Activated naive CD8-positive, alpha-beta T cell (primary cell): ENCODE data around the gene LUC7L2.
"Not testable (repeated sequence)": the region's sequence is repeated elsewhere in the genome, so short reads cannot be mapped to it uniquely, and the experiment has no call there.

ENCODE experiments used
- H3K27ac Mint-ChIP-seq: one replicate; pipeline ENCODE4 v1.8.0; 2021; ENCODE audit warnings: mixed read lengths
- H3K27me3 Mint-ChIP-seq: one replicate; pipeline ENCODE4 v1.8.0; 2021; ENCODE audit warnings: mixed read lengths
- H3K36me3 Mint-ChIP-seq: one replicate; pipeline ENCODE4 v1.8.0; 2021; ENCODE audit warnings: mixed read lengths
- H3K4me1 Mint-ChIP-seq: one replicate; pipeline ENCODE4 v1.8.0; 2021; ENCODE audit warnings: low read depth, mixed read lengths
- H3K4me3 Mint-ChIP-seq: one replicate; pipeline ENCODE4 v1.8.0; 2021; ENCODE audit warnings: mild to moderate bottlenecking, mixed read lengths
- H3K9me3 Mint-ChIP-seq: one replicate; pipeline ENCODE4 v1.8.0; 2021; ENCODE audit warnings: low read depth, mixed read lengths

Gene LUC7L2, protein sequence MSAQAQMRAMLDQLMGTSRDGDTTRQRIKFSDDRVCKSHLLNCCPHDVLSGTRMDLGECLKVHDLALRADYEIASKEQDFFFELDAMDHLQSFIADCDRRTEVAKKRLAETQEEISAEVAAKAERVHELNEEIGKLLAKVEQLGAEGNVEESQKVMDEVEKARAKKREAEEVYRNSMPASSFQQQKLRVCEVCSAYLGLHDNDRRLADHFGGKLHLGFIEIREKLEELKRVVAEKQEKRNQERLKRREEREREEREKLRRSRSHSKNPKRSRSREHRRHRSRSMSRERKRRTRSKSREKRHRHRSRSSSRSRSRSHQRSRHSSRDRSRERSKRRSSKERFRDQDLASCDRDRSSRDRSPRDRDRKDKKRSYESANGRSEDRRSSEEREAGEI

GRCh38 chr7:139359366-139360209 lies at the start of gene LUC7L2:
LUC7L2 (plus strand) TSS chr7:139359894; CDS start chr7:139360262, 368 bp downstream.
- peak within 1 kb of the TSS; percentile 99 for H3K27ac Mint-ChIP-seq
- no peaks in the 10 kb centered on the region for H3K9me3 Mint-ChIP-seq
- H3K4me3 Mint-ChIP-seq = peak within 1 kb of the TSS; percentile 91
- H3K4me1 Mint-ChIP-seq = peaks cover 33% of the 10 kb centered on the region
- peaks cover 7% of the 10 kb centered on the region for H3K36me3 Mint-ChIP-seq
- no peaks in the 10 kb centered on the region for H3K27me3 Mint-ChIP-seq

DNA sequence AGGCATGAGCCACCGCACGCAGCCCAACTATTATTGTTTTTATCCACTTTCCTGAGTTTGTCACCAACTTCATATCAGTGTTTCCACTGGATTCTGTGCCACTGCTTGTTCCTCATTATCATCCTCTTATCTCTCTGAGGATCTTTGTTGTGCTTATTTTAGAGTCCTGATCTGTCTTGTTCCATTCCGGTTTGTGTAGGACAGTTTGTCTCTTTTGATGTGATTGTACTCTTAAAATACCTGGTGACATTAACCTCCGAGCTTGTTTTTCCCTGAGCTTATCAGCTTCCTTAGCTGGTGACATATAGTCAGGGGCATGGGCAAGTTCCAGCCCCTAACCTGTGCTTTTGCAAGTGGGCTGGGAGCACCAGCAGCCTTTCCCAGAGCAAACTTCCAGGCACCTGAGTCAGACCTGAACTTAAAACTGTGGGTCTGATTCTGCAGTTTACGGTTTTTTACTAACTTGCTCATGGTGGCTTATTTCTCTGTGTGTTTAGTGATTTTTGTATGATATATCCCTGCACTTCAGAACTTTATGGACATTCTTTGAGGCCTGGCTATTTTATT lies 41.7 kb upstream of the LUC7L2 start:
- no peak overlapping the region for H3K27ac Mint-ChIP-seq
- H3K36me3 Mint-ChIP-seq = no peaks in the 10 kb centered on the region
- H3K9me3 Mint-ChIP-seq = no peaks in the 10 kb centered on the region
- no peaks in the 10 kb centered on the region for H3K4me1 Mint-ChIP-seq
- no peaks in the 10 kb centered on the region for H3K27me3 Mint-ChIP-seq
- no peak overlapping the region for H3K4me3 Mint-ChIP-seq

GRCh38 chr7:139321071-139321745 lies 38.5 kb upstream of the LUC7L2 start:
- no peaks in the 10 kb centered on the region for H3K36me3 Mint-ChIP-seq
- no peaks in the 10 kb centered on the region for H3K9me3 Mint-ChIP-seq
- H3K27me3 Mint-ChIP-seq = no peaks in the 10 kb centered on the region
- no peaks in the 10 kb centered on the region for H3K4me1 Mint-ChIP-seq
- H3K27ac Mint-ChIP-seq = no peak overlapping the region
- no peak overlapping the region for H3K4me3 Mint-ChIP-seq

DNA sequence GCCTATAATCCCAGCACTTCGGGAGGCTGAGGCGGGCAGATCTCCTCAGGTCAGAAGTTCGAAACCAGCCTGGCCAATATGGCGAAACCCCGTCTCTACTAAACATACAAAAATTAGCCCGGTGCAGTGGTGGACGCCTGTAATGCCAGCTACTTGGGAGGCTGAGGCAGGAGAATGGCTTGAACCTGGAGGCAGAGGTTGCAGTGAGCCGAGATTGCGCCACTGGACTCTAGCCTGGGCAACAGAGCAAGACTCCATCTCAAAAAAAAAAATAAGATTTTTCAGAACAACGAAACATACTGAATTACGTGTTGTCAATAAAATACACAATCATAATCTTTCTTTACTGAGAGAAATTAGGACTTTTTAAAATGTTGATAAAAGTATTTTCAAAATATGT lies 35.0 kb upstream of the LUC7L2 start:
- not testable (repeated sequence) for H3K27me3 Mint-ChIP-seq, H3K9me3 Mint-ChIP-seq, H3K27ac Mint-ChIP-seq, H3K36me3 Mint-ChIP-seq, H3K4me1 Mint-ChIP-seq, H3K4me3 Mint-ChIP-seq

- H3K4me3 Mint-ChIP-seq = no peak overlapping the region
- H3K27ac Mint-ChIP-seq = no peak overlapping the region
- H3K36me3 Mint-ChIP-seq = no peaks in the 10 kb centered on the region
These were observed 31.3 kb upstream of the LUC7L2 start for GRCh38 chr7:139328375-139328774.

DNA sequence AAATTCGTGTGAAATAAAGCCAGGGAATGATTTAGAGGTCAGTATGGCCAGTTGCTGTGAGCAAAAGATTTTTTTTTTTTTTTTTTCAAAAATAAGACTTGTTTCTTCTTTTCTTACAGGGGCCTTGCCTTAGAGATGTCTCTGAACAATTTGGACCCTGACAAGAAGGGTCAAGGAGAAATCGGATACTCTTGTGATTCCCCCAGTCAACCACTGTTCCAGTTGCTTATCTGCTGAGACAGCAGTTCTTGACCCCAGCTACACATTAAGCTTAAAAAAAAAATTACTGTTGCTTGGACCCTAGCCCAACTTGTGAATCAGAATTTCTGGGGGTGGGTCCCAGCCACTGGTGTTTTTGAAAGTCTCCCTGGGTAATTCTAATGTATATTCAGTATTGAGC lies 30.6 kb upstream of the LUC7L2 start:
- no peaks in the 10 kb centered on the region for H3K9me3 Mint-ChIP-seq
- H3K4me1 Mint-ChIP-seq = peaks cover 12% of the 10 kb centered on the region
- no peak overlapping the region for H3K27ac Mint-ChIP-seq
- H3K27me3 Mint-ChIP-seq = no peaks in the 10 kb centered on the region
- no peaks in the 10 kb centered on the region for H3K36me3 Mint-ChIP-seq
- no peak overlapping the region for H3K4me3 Mint-ChIP-seq

More at GRCh38 chr7:139328375-139328774, 31.3 kb upstream of the LUC7L2 start:
- peaks cover 12% of the 10 kb centered on the region for H3K4me1 Mint-ChIP-seq
- H3K27me3 Mint-ChIP-seq = no peaks in the 10 kb centered on the region
- H3K9me3 Mint-ChIP-seq = no peaks in the 10 kb centered on the region

DNA sequence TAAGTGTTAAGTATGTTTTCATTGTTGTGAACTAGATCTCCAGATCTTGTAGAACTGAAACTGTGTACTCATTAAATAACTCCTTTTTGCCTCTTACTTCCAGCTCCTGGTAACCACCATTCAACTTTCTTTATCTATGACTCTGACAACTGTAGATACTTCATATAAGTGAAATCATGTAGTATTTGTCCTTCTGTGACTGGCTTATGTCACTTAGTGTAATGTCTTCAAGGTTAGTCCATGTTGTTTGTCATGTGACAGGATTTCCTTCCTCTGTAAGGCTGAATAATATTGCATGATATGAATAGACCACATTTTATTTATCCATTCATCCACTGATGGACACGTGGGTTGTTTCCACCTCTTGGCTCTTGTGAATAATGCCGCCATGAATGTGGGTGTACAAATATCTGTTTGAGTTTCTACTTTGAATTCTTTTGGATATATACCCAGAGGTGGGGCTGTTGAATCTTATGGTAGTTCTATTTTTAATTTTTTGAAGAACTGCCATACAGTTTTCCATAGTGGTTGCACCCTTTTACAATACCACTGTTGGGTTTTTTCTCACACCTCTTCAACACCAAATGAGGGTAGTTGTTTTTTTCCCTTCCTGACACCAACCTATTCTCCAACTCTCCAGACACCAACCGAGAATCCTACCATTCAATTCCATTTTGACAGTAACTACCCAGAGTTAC lies 29.2 kb upstream of the LUC7L2 start:
- Mint-ChIP-seq H3K27me3 (no peaks in the 10 kb centered on the region), H3K27ac (no peak overlapping the region), H3K4me1 (peaks cover 12% of the 10 kb centered on the region), H3K4me3 (no peak overlapping the region), H3K9me3 (no peaks in the 10 kb centered on the region), H3K36me3 (no peaks in the 10 kb centered on the region)

DNA sequence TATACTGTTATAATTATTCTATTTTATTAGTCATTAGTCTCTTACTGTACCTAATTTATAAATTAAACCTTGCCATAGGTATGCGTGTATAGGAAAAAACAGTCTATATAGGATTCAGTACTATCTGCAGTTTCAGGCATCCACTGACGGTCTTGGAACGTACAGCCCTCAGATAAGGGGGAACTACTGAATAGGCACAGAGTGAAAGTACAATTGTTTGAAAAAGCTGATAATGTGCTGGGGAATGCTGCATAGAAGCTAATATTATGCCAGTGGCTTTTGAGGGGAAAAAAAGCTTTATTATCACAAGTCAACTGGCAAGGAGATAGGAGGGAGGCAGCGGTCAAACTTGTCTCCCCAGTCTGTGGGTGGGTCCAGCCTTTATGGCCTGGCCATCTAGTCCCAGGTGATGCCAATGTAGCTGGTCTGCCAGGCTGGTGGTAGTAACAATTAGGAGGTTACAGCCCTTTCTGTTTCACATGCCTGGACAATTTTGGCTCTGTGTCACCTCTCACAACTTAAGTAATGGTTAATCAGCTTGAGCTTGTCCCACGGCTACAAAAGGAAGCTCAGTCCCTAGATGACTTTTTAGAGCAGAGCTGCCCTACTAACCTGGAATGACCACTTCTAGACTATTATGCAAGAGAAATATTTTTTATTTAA lies 26.9 kb upstream of the LUC7L2 start:
- peaks cover 12% of the 10 kb centered on the region for H3K4me1 Mint-ChIP-seq

DNA sequence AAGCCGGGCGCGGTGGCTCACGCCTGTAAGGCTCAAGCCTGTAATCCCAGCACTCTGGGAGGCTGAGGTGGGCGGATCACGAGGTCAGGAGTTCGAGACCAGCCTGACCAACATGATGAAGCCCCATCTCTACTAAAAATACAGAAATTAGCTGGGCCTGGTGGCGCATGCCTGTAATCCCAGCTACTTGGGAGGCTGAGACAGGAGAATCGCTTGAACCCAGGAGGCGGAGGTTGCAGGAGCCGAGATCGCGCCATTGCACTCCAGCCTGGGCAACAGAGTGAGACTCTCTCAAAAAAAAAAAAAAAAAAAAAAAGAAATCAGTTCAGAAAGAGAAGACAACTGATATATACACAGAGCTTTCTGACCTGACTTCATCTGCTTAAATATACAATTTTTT lies 26.3 kb upstream of the LUC7L2 start:
- not testable (repeated sequence) for H3K27ac Mint-ChIP-seq, H3K4me3 Mint-ChIP-seq, H3K36me3 Mint-ChIP-seq, H3K9me3 Mint-ChIP-seq, H3K27me3 Mint-ChIP-seq
- peaks cover 12% of the 10 kb centered on the region for H3K4me1 Mint-ChIP-seq

More for the DNA sequence above, 26.9 kb upstream of the LUC7L2 start:
- Mint-ChIP-seq H3K36me3 (no peaks in the 10 kb centered on the region), H3K27ac (no peak overlapping the region), H3K4me3 (no peak overlapping the region), H3K9me3 (no peaks in the 10 kb centered on the region), H3K27me3 (no peaks in the 10 kb centered on the region)

GRCh38 chr7:139334399-139335150 lies 25.1 kb upstream of the LUC7L2 start:
- H3K27ac Mint-ChIP-seq = no peak overlapping the region
- H3K27me3 Mint-ChIP-seq = no peaks in the 10 kb centered on the region
- peaks cover 3% of the 10 kb centered on the region for H3K36me3 Mint-ChIP-seq
- H3K9me3 Mint-ChIP-seq = peaks cover 5% of the 10 kb centered on the region
- no peak overlapping the region for H3K4me3 Mint-ChIP-seq
- peaks cover 18% of the 10 kb centered on the region for H3K4me1 Mint-ChIP-seq

DNA sequence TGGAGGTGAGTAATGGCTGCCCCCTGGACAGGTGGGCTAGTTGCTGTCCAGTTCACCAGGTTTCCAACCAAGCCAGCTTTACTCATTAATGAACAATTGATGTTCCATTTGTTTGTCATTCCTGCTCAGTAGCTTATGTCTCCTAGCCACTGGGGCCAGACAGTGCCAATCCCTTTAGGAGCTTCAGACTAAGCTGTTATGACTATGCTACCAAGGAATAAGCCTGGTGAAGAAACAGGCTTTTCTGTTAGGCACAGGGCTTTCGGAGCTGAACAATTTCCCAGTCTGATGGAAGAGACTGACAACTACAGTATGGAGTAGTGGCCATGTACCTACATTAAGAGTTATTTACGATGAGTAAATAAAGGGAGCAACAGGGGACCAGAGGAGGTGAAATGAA lies 20.7 kb upstream of the LUC7L2 start:
- H3K4me3 Mint-ChIP-seq = peak overlapping the region; percentile 96

GRCh38 chr7:139339698-139340036 lies 20.0 kb upstream of the LUC7L2 start:
- peaks cover 5% of the 10 kb centered on the region for H3K9me3 Mint-ChIP-seq
- peaks cover 3% of the 10 kb centered on the region for H3K36me3 Mint-ChIP-seq

More for the DNA sequence above, 20.7 kb upstream of the LUC7L2 start:
- peaks cover 29% of the 10 kb centered on the region for H3K4me1 Mint-ChIP-seq
- no peaks in the 10 kb centered on the region for H3K27me3 Mint-ChIP-seq
- H3K27ac Mint-ChIP-seq = peak overlapping the region; percentile 99
- H3K36me3 Mint-ChIP-seq = peaks cover 3% of the 10 kb centered on the region
- H3K9me3 Mint-ChIP-seq = peaks cover 5% of the 10 kb centered on the region

DNA sequence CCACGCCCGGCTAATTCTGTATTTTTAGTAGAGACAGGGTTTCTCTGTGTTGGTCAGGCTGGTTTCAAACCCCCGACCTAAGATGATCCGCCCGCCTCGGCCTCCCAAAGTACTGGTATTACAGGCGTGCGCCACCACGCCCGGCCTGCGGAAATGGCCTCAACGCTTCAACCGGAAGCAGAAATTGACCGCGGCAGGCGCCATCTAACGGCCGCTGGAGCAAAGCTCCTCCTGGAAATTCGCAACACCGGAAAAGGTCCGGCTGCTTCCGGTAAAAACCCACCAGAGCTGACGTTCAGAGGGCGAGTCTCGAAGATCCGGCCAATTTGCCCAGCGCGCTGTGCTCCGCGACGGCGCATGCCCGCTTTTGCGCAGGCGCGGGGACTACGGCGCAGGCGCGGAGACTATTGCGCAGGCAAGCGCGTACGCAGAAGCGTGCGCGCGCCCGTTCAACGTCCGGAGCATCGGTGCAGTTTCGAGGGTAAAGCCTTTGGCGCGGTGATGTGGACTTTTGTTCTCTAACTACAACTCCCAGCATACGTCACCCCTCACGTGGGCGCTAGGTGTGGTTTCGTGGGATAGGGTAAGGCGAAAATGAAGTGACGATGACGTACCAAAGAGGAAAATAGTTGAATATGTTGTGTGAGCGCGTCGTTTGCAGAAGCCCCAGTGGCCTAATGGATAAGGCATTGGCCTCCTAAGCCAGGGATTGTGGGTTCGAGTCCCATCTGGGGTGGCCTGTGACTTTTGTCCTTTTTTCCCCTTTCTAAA lies 19.5 kb upstream of the LUC7L2 start:
- peak overlapping the region; percentile 99 for H3K27ac Mint-ChIP-seq
- peaks cover 5% of the 10 kb centered on the region for H3K9me3 Mint-ChIP-seq
- H3K4me3 Mint-ChIP-seq = peak overlapping the region; percentile 96
- no peaks in the 10 kb centered on the region for H3K27me3 Mint-ChIP-seq
- peaks cover 33% of the 10 kb centered on the region for H3K4me1 Mint-ChIP-seq
- peaks cover 3% of the 10 kb centered on the region for H3K36me3 Mint-ChIP-seq

More at GRCh38 chr7:139339698-139340036, 20.0 kb upstream of the LUC7L2 start:
- Mint-ChIP-seq H3K4me3 (peak overlapping the region; percentile 96), H3K27me3 (no peaks in the 10 kb centered on the region), H3K27ac (peak overlapping the region; percentile 99), H3K4me1 (peaks cover 31% of the 10 kb centered on the region)
